Superior temporal gyrus (tissue), 1 donor: ENCODE results near the gene DHRS12.
A peak's percentile ranks its signal among the peaks of the same experiment; 100 is the strongest.

Source experiments
- DNase-seq: peaks from one replicate; pipeline ENCODE4 v3.0.0-alpha.2; 2016; ENCODE audit errors: extremely low spot score

The DHRS12 gene

GRCh38 chr13:51783428-51784094 is 20.4 kb downstream of the DHRS12 start:
- no peak for DNase-seq

- no peak for DNase-seq
These were observed 21.8 kb downstream of the DHRS12 start for GRCh38 chr13:51782026-51782710.

GRCh38 chr13:51781246-51782022 is 22.5 kb downstream of the DHRS12 start:
- DNase-seq = no peak

GRCh38 chr13:51780099-51780498 is 23.9 kb downstream of the DHRS12 start:
- no peak for DNase-seq

GRCh38 chr13:51778392-51778791 is 25.6 kb downstream of the DHRS12 start:
- DNase-seq = no peak

GRCh38 chr13:51777921-51778320 is 26.0 kb downstream of the DHRS12 start:
- no peak for DNase-seq

- DNase-seq = no peak
These were observed 27.8 kb downstream of the DHRS12 start for GRCh38 chr13:51776179-51776578.

GRCh38 chr13:51773515-51773914 is 30.4 kb downstream of the DHRS12 start:
- no peak for DNase-seq

GRCh38 chr13:51772781-51773180 is 31.2 kb downstream of the DHRS12 start:
- no peak for DNase-seq

- DNase-seq = no peak
These were observed 31.9 kb downstream of the DHRS12 start for GRCh38 chr13:51772105-51772455.

- DNase-seq = no peak
These were observed 32.4 kb downstream of the DHRS12 start for GRCh38 chr13:51771418-51772104.

- DNase-seq = no peak
These were observed 33.1 kb downstream of the DHRS12 start for GRCh38 chr13:51770681-51771417.

- DNase-seq = no peak
These were observed 33.8 kb downstream of the DHRS12 start for GRCh38 chr13:51770160-51770559.

- no peak for DNase-seq
These were observed 34.4 kb downstream of the DHRS12 start for GRCh38 chr13:51769455-51770127.

GRCh38 chr13:51768976-51769375 is 35.0 kb downstream of the DHRS12 start:
- DNase-seq = no peak

GRCh38 chr13:51768378-51768921 is 35.5 kb downstream of the DHRS12 start:
- DNase-seq = no peak

GRCh38 chr13:51767100-51767499 is 36.9 kb downstream of the DHRS12 start:
- no peak for DNase-seq

- no peak for DNase-seq
These were observed 38.8 kb downstream of the DHRS12 start for GRCh38 chr13:51765142-51765515.

GRCh38 chr13:51764184-51765141 is 39.5 kb downstream of the DHRS12 start:
- DNase-seq = peak; percentile 76

GRCh38 chr13:51763486-51763885 is 40.5 kb downstream of the DHRS12 start:
- no peak for DNase-seq
